Stimulated activated CD8-positive, alpha-beta memory T cell treated with anti-CD3 and anti-CD28 coated beads, Interleukin-12 subunit alpha, Interleukin-12 subunit beta, amount 100 ng/mL, for 1 hour (primary cell): ENCODE data around the gene RGS14.

ENCODE experiments used
- DNase-seq: peaks from one replicate; pipeline ENCODE4 v3.0.0-alpha.2; 2020; ENCODE audit warnings: low read depth

Gene RGS14

GRCh38 chr5:177357459-177358351 lies at the start of gene RGS14:
Gene RGS14, plus strand, starts transcription at chr5:177357924. Its CDS starts 101 bp downstream, at chr5:177358025.
- DNase-seq = peak; percentile 42

GRCh38 chr5:177308740-177309139 lies 49.0 kb upstream of the RGS14 start:
- no peak for DNase-seq

DNA sequence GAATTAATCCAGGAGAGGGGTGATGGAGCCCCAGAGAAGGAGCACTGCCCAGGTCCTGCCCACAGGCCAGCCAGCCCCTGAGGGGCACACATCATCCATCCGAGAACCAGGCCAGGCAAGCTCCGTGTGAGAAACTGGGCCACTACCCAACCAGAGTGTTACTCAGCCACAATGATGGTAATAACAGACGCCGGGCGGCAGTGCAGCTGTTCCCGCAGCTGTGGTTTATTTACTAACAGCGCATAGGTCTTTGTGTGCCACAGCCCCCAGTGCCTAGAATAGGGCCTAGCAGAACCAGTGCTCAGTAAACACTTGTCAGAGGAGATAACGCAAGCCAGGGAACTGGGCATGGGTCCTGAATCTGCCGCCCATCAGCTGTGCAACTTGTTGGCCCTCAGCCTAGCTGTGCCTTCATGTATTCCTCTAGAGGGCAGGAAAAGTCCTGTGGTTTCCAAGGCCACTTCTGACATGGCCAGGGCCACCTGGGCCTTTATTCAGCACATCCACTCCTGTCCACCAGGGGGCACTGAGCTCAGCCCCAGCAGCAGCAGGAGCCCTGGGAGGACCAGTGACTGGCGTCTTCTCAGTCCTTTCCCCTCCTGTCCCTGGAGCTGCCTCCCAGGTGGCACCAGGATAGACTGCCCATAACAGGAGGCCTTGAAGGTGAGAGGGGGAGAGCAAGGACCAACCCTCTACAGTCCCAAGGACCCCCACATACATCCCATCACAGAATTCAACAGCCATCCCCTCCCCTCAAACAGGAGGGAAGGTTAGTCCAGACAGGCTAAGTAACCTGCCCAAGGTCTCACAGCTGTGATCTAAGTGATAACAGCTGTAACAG lies 48.2 kb upstream of the RGS14 start:
- peak; percentile 39 for DNase-seq

- DNase-seq = no peak
These were observed 47.4 kb upstream of the RGS14 start for GRCh38 chr5:177310332-177310731.

GRCh38 chr5:177310757-177311391 lies 46.9 kb upstream of the RGS14 start:
- no peak for DNase-seq

GRCh38 chr5:177311392-177311722 lies 46.4 kb upstream of the RGS14 start:
- no peak for DNase-seq

DNA sequence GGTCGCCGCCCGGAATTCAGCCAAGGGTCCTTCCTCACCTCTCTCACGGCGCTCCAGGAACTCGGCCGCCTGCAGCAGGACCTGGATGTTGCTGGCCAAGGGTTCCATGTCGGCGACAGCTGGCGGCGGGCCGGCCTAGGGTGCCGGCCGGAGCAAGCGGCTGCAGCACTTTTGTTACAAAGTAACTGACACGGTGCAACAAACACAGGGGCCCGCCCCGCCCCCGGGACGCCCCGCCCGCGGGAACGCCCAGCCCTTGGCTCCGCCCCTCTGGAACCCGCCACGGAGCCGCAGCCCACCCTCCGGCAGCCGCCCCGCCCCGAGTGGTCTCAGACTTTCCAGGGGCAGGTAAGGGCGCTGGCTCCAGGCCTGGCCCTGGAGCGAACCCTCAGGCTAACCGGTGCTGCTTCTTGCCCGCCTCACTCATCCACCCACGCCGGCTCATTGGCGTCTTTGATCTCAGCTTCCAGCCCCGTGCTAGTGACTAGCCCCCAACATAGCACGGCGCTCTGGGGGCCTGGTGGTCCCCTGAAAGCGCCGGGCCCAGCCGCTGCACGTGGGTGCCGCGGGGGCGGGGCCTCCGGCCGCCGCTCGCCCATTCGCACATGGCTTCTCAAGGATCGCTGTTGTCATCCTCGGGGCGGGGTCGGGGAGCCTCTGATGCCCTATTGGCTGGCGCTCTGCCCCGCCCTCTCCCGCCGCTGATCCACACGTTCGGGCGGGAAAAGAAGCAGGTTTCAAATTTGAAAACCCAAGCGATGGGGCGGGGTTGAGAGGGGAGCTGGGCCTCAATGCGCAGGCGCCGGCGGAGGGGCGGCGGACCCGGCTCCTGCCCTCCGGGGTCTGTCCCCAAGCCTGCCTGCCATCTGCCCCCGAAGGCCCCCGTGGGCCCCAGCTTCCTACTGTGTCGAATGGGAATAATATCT lies 45.7 kb upstream of the RGS14 start, which contains the start of gene MXD3:
Gene MXD3 (minus strand): TSS at position 176 of the 926 bp plus-strand sequence. CDS start 68 bp downstream, at position 108.
- peak; percentile 86 for DNase-seq

DNA sequence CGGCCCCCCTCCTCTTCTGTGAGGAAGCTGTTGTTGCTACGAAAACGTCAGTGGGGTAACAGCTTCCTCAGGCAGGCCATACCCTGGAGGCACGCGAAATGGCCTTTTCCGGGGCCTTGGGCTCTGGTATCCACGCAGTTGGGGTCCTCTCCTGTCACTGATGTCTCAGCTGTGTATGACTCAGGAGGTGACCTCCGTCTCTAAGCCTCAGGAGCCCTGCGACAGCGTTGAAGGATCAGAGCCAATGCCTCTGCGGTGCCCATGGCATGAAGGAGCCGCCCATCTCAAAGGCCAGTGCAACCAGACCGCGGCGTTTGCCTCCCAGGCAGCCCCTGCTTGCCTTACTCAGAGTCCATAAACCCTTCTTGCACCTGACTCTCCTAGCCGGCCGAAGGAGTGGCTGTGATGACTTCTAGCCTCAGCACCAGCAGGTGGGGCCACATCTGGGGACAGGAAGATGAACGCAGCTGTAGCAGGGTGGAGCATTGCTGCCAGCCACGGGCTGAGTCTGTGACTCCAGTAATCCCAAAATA lies 45.0 kb upstream of the RGS14 start:
- DNase-seq = no peak

DNA sequence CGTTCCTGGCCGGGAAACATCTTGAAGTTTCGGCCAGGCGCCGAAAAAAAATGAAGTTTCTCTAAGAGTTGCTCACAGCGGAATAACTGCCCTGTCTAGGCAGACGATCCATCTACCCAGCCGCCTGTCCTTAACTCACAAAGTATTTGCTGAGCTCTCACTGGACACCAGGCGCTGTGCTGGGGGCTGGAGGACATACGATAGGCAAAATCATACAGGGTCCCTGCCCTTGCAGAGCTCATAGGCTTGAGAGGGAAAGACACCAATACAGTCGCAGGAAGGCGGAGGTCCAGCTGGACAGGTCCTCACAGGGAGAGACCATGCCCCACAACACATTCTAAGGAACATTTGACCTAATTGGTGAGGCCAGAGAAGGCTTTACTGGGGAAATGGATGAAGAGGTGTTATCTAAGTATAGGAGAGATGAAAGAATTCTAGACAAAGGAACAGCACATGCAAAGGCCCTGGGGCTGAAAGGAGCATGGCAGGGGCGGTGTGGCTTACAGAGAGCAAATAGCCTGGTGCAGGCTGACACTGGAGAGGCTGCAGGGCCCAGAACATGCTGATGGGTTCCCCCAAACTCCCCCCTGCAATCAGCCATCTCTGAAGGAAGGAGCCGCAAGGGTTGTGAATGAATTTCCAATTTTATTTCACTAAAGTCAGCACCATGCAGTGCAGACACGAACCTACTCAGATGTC lies 44.0 kb upstream of the RGS14 start:
- no peak for DNase-seq

- DNase-seq = no peak
These were observed 43.1 kb upstream of the RGS14 start for GRCh38 chr5:177314376-177315342.

DNA sequence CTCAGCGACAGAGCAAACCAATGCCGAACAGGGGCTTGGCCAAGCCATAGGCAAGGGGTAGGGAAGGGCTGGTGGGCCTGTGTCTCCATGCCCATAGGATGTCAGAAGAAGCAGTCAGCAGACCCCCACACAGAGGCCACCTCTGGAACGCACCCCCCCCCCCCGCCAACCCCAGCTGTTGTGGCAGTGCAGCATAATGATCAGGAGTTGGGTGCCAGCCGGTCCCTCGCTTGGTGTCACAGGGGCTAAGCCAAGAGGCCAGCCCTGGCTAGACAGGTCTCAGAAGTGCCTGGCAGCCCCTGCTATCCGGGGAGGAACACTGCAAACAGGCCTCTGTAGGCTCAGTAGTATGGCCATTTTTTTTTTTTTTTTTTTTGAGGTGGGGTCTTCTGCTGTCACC lies 42.3 kb upstream of the RGS14 start:
- DNase-seq = no peak

DNA sequence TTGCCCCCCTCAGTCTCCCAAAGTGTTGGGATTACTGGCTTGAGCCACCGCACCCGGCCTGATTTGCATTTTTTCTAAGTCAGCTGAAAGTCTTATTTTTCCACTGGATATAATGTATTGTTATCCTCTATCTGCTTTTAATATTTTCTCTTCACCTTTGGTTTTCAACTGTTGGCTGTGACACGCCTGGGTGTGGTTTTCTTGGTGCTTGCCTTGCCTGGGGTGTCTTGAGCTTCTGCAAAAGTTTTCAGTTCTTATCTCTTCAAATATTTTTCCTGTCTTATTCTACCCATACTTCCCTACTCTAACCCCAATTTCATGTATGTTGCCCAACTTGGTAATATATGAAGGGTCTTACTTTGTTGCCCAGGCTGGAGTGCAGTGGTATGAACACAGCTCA lies 41.7 kb upstream of the RGS14 start:
- DNase-seq = no peak

GRCh38 chr5:177317959-177318377 lies 39.8 kb upstream of the RGS14 start:
- DNase-seq = peak; percentile 63

DNA sequence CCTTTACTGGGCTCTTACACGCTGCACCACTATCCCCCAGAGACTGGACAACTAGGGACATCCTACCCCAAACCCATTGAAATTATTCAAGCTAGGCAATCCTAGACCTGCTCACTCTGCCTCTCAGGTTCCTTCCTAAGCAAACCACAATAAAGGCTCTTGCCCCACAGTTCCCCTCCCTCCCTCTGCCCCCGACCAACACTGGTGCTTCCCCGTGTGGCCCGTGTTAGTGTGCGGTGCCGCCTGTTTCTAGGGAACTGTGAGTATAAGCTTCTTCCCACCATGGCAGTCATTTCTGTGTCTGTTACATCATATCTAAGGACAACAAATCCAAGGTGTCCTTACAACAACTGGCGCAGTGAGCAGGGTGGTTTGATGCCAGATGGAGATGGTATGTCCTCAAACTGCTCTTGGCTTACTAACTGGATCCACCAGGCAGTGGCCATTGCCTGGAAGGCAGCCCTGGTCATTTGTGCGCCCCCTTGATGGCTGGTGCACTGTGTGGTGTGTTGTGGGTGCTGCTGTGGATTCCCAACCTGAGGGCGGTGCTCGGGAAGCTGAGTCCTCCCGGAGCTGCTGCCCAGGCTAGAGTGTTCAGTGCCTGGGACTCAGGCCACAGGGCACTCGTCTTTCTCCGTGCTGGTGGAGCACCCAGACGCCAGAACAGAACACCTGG lies 37.7 kb upstream of the RGS14 start:
- no peak for DNase-seq

DNA sequence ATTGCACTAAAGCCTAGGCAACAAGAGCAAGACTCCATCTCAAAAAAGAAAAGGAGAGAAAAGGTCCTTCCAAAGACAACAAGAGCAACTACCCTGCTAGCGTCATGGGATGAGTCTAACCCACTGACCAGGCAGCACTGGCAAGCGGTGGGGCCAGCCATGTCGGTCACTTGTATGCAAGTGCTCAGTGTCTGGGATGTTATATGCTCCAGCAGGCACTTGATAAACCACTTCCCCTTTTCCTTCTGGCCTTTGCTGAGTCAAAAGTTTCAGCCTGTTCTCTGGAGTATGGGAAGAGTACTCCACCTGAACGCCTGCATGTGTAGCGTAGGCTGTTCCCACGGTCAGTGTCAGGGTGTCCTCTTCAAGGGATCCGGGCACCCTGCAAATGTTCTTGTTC lies 36.8 kb upstream of the RGS14 start:
- DNase-seq = no peak

DNA sequence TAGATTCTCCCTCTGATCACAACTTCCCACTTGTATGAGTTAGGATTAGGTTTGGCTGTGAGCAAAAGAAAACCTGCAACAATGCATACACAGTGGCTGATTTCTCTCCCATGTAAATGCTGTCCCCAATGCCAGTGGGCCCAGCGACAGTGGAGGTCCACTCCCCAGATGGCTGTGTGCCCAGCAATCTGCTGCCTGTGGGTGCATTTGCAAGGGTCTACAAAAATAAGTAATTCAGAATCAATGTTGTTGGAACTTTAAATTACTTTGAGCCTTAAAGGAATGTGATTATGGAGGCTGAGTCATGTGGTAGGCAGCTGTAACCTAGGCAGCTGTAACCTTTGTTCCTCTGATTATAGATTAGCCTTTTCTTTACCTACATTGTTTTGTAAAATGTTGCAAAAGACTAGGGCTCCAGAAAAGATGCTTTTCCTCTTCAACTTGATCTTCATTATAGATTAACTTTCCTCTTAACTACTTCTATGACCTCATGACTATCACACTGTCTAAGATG lies 31.8 kb upstream of the RGS14 start:
- no peak for DNase-seq

DNA sequence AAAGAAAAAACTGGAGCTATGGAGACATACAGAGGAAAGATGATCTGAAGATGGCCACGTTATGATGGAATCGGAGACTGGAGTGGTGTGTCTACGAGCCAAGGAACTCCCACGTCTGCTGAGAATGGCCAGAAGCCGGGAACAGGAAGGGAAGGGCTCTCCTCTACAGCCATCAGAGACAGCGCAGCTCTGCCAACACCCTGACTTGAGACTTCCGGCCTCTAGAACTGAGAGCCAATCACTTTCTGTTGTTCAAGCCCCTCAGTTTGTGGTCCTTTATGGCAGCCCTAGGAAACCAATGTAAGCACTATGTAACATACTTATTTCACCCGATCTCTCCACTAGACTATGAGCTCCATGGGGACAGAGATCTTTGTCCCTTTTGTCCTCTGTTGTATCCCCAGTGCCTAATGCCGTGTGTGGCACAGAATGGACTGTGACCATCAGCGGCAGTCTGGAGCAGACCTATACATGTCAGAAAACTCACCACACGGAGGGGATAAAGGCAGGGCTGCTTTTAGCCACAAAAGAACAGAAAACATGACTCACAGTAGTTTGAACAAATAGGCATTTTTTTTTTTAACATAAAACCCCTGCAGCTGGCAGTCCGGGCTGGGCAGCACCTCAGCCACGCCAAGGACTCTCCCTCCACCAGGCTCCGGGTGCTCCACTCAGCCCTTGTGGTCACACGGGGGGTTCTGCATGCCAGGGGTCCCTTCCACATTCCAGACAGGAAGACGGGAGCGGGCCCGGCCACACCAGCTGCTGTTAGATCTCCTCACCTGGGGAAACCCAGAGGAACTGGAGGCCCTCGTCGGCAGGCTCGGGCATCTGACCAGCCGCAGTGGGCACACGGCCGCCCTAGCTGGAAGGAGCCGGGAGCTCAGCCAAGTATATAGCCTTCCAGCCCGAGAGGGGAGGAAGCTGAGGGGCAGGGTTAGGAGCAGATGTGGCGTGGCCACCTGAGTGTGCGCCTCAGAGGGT lies 29.9 kb upstream of the RGS14 start:
- no peak for DNase-seq
